HepG2 (cell line): Measurements from ENCODE around the gene SYT8.
"Not testable (repeated sequence)": the region's sequence is repeated elsewhere in the genome, so short reads cannot be mapped to it uniquely, and the experiment has no call there.

Source experiments
- CTCF ChIP-seq: sonication (generic); formaldehyde crosslinking; IDR thresholded peaks from 2 replicates; pipeline ENCODE4 v1.5.0; 2020; ENCODE audit warnings: mild to moderate bottlenecking, missing genetic modification reagents, moderate library complexity
- KDM1A ChIP-seq: IDR thresholded peaks from 2 replicates; pipeline ENCODE4 v1.6.1; 2016; ENCODE audit warnings: missing compliant biosample characterization
- SUZ12 ChIP-seq: fragments of 150-350 bp; IDR thresholded peaks from 2 replicates; pipeline ENCODE4 v1.6.1; 2014; ENCODE audit warnings: low read depth, low read length

GRCh38 chr11:1875851-1876301 is 41.1 kb downstream of the SYT8 start:
- not testable (repeated sequence) for TF ChIP-seq SUZ12; KDM1A (CRISPR knock-in tag); CTCF (CRISPR knock-in tag)
